H1 (cell line): ENCODE measurements around the gene SEMA4F. TPM values are rescaled to one million over a fixed set of nuclear protein-coding genes. Genes with fewer than 3 reads are reported as not detected.

Experiments
- CTCF ChIA-PET: fragments of 300-600 bp; sonication (Branson Sonifier 250); formaldehyde crosslinking; loops from one replicate; lab custom pipeline; 2021; ENCODE audit not compliant: partially characterized antibody; lab: Charles Lee
- POLR2A ChIA-PET: fragments of 300-600 bp; sonication (Branson Sonifier 250); formaldehyde crosslinking; loops from one replicate; lab custom pipeline; 2021; ENCODE audit warnings: inconsistent platforms; ENCODE audit not compliant: partially characterized antibody; lab: Charles Lee
- DNase-seq, 2 experiments: peaks; one replicate each; pipeline versions ENCODE4 v3.0.0 to v3.0.0-alpha.2; 2010 to 2022; ENCODE audit warnings: low spot score in 2 of 2, low read depth in 1 of 2, mixed read lengths in 1 of 2
- FAIRE-seq: peaks from 2 replicates; lab custom pipeline; 2011; peaks lifted over from hg19 to GRCh38; lab: Jason Lieb, UNC
- H2AFZ ChIP-seq: 2 replicates; pipeline ENCODE4 v1.8.1; 2012; ENCODE audit warnings: low read length, inconsistent platforms
- H2AK5ac ChIP-seq: 2 replicates; pipeline ENCODE4 v1.6.1; 2013; ENCODE audit warnings: low read depth, low read length
- H2BK120ac ChIP-seq: replicated peaks from 2 replicates; pipeline ENCODE3; 2013; ENCODE audit warnings: low read depth, low read length, inconsistent platforms
- H2BK12ac ChIP-seq: 2 replicates; pipeline ENCODE4 v1.6.1; 2013; ENCODE audit warnings: low read depth, low read length
- H2BK15ac ChIP-seq: 2 replicates; pipeline ENCODE4 v1.6.1; 2013; ENCODE audit warnings: low read length
- H2BK20ac ChIP-seq: 2 replicates; pipeline ENCODE4 v1.6.1; 2013; ENCODE audit warnings: low read length
- H2BK5ac ChIP-seq: 2 replicates; pipeline ENCODE4 v1.6.1; 2013; ENCODE audit warnings: low read depth, low read length
- H3K14ac ChIP-seq: 2 replicates; pipeline ENCODE4 v1.6.1; 2013; ENCODE audit warnings: inconsistent platforms; ENCODE audit not compliant: insufficient read length
- H3K18ac ChIP-seq: 2 replicates; pipeline ENCODE4 v1.6.1; 2013; ENCODE audit warnings: low read length; ENCODE audit errors: extremely low read depth
- H3K23ac ChIP-seq: 2 replicates; pipeline ENCODE4 v1.6.1; 2013; ENCODE audit warnings: inconsistent platforms; ENCODE audit not compliant: insufficient read length
- H3K23me2 ChIP-seq: 2 replicates; pipeline ENCODE4 v1.6.1; 2013; ENCODE audit warnings: low read depth, low read length
- H3K27ac ChIP-seq: 2 replicates; pipeline ENCODE4 v1.6.1; 2011; ENCODE audit warnings: low read depth, low read length, inconsistent platforms
- H3K27me3 ChIP-seq, 4 experiments: replicated peaks in 1 of 4; 1 replicate in 1 of 4; 2 replicates in 3 of 4; pipeline versions ENCODE4 v1.6.1 to v1.8.1; 2011 to 2013; ENCODE audit warnings: low read length in 3 of 4, mild to moderate bottlenecking in 3 of 4, inconsistent platforms in 2 of 4, mixed read lengths in 2 of 4, moderate library complexity in 1 of 4; ENCODE audit not compliant: control insufficient read depth in 3 of 4, insufficient read depth in 3 of 4; ENCODE audit errors: extremely low read depth in 1 of 4
- H3K36me3 ChIP-seq, 4 experiments: 2 replicates each; pipeline versions ENCODE4 v1.6.1 to v1.8.1; 2011 to 2013; ENCODE audit warnings: mild to moderate bottlenecking in 4 of 4, low read length in 3 of 4, moderate library complexity in 2 of 4, control low read depth in 1 of 4, inconsistent platforms in 1 of 4; ENCODE audit not compliant: insufficient read depth in 4 of 4, control insufficient read depth in 2 of 4
- H3K4ac ChIP-seq: replicated peaks from 2 replicates; pipeline ENCODE3; 2013; ENCODE audit warnings: low read length, low read depth, mixed read lengths, inconsistent platforms; ENCODE audit not compliant: insufficient read length
- H3K4me1 ChIP-seq, 4 experiments: replicated peaks in 1 of 4; 1 replicate in 1 of 4; 2 replicates in 3 of 4; pipeline versions ENCODE4 v1.6.1 to v1.8.1; 2011 to 2013; ENCODE audit warnings: low read length in 3 of 4, inconsistent platforms in 2 of 4, mixed read lengths in 1 of 4; ENCODE audit not compliant: insufficient read depth in 4 of 4, control insufficient read depth in 3 of 4
- H3K4me2 ChIP-seq, 2 experiments: 2 replicates each; pipeline versions ENCODE4 v1.6.1 to v1.8.1; 2011 to 2013; ENCODE audit warnings: low read depth in 2 of 2, low read length in 2 of 2, control low read depth in 1 of 2, inconsistent platforms in 1 of 2, mild to moderate bottlenecking in 1 of 2; ENCODE audit not compliant: insufficient read depth in 1 of 2
- H3K4me3 ChIP-seq, 4 experiments: fragments of 200-600, 300-600 bp in 1 of 4; sonication (generic), shearing (Covaris generic), sonication (Bioruptor Twin) in 1 of 4; 2 replicates each; pipeline versions ENCODE4 v1.5.1 to v1.8.1; 2011 to 2016; ENCODE audit warnings: low read length in 4 of 4, low read depth in 3 of 4, control low read depth in 2 of 4, inconsistent platforms in 2 of 4, mild to moderate bottlenecking in 2 of 4, mixed read lengths in 1 of 4, moderate library complexity in 1 of 4; ENCODE audit not compliant: insufficient read depth in 2 of 4; ENCODE audit errors: extremely low read depth in 1 of 4
- H3K56ac ChIP-seq: replicated peaks from 2 replicates; pipeline ENCODE3; 2013; ENCODE audit warnings: low read depth, mild to moderate bottlenecking, mixed read lengths, low read length, inconsistent platforms; ENCODE audit not compliant: insufficient read length
- H3K79me1 ChIP-seq: 2 replicates; pipeline ENCODE4 v1.6.1; 2013; ENCODE audit warnings: low read depth, low read length, control low read depth
- H3K79me2 ChIP-seq, 2 experiments: 2 replicates each; pipeline versions ENCODE4 v1.6.1 to v1.8.1; 2012 to 2013; ENCODE audit warnings: low read length in 2 of 2, mild to moderate bottlenecking in 2 of 2, inconsistent platforms in 1 of 2; ENCODE audit not compliant: insufficient read depth in 2 of 2, control insufficient read depth in 1 of 2
- H3K9ac ChIP-seq, 4 experiments: replicated peaks in 1 of 4; 1 replicate in 1 of 4; 2 replicates in 3 of 4; pipeline versions ENCODE4 v1.6.1 to v1.8.1; 2011 to 2013; ENCODE audit warnings: low read depth in 3 of 4, low read length in 3 of 4, control low read depth in 2 of 4, mild to moderate bottlenecking in 2 of 4, moderate library complexity in 2 of 4, inconsistent platforms in 1 of 4; ENCODE audit errors: extremely low read depth in 1 of 4
- H3K9me3 ChIP-seq, 2 experiments: 2 replicates each; pipeline versions ENCODE4 v1.6.1 to v1.8.1; 2012 to 2013; ENCODE audit warnings: mild to moderate bottlenecking in 2 of 2, moderate library complexity in 2 of 2, control low read depth in 1 of 2, inconsistent platforms in 1 of 2, low read depth in 1 of 2, low read length in 1 of 2, mixed read lengths in 1 of 2; ENCODE audit not compliant: insufficient read depth in 2 of 2
- H4K20me1 ChIP-seq, 2 experiments: replicated peaks in 1 of 2; 2 replicates each; pipeline versions ENCODE3 to v1.8.1; 2011 to 2013; ENCODE audit warnings: inconsistent platforms in 2 of 2, low read length in 2 of 2, mild to moderate bottlenecking in 1 of 2; ENCODE audit not compliant: insufficient read depth in 2 of 2, control insufficient read depth in 1 of 2
- H4K5ac ChIP-seq: 2 replicates; pipeline ENCODE4 v1.6.1; 2013; ENCODE audit warnings: low read length, low read depth, mixed read lengths, inconsistent platforms; ENCODE audit not compliant: insufficient read length
- H4K8ac ChIP-seq: 2 replicates; pipeline ENCODE4 v1.8.0; 2013; ENCODE audit warnings: mild to moderate bottlenecking, moderate library complexity, low read length, inconsistent platforms; ENCODE audit not compliant: insufficient read depth; ENCODE audit errors: extremely low read depth
- H4K91ac ChIP-seq: replicated peaks from 2 replicates; pipeline ENCODE3; 2013; ENCODE audit warnings: low read length, mixed read lengths, inconsistent platforms; ENCODE audit not compliant: insufficient read length
- BRCA1 ChIP-seq: IDR thresholded peaks from 2 replicates; pipeline ENCODE4 v1.6.1; 2012; ENCODE audit warnings: low read depth, low read length, improper control_type of control experiment
- CBX5 ChIP-seq: fragments of 300-800, 300-1000 bp; sonication (generic); IDR thresholded peaks from 2 replicates; pipeline ENCODE4 v1.7.1; 2016; ENCODE audit warnings: antibody characterized with exemption, low read length, low read depth
- CBX8 ChIP-seq: fragments of 300-800, 300-1000 bp; sonication (generic); IDR thresholded peaks from 2 replicates; pipeline ENCODE4 v1.7.1; 2016; ENCODE audit warnings: low read depth, low read length, borderline replicate concordance
- CREB1 ChIP-seq: IDR thresholded peaks from 2 replicates; pipeline ENCODE4 v1.6.1; 2012; ENCODE audit warnings: inconsistent platforms
- E2F6 ChIP-seq: IDR thresholded peaks from 2 replicates; pipeline ENCODE4 v1.6.1; 2012; ENCODE audit warnings: inconsistent platforms
- FOSL1 ChIP-seq: IDR thresholded peaks from 2 replicates; pipeline ENCODE4 v1.6.1; 2011; ENCODE audit warnings: mild to moderate bottlenecking, low read depth, low read length, moderate library complexity; ENCODE audit not compliant: insufficient read depth
- KDM5A ChIP-seq: fragments of 200-600 bp; IDR thresholded peaks from 2 replicates; pipeline ENCODE4 v1.7.1; 2012; ENCODE audit warnings: mild to moderate bottlenecking, low read length, inconsistent platforms, mixed read lengths
- MAFK ChIP-seq: IDR thresholded peaks from 2 replicates; pipeline ENCODE4 v1.6.1; 2012; ENCODE audit warnings: low read depth, mild to moderate bottlenecking, improper control_type of control experiment, low read length
- POU5F1 ChIP-seq: IDR thresholded peaks from 2 replicates; pipeline ENCODE4 v1.6.1; 2011; ENCODE audit warnings: low read depth, mild to moderate bottlenecking, low read length, moderate library complexity
- RAD21 ChIP-seq, 2 experiments: IDR thresholded peaks in 1 of 2; conservative IDR thresholded peaks in 1 of 2; 2 replicates each; pipeline ENCODE4 v1.6.1; 2011; ENCODE audit warnings: low read depth in 2 of 2, low read length in 2 of 2, improper control_type of control experiment in 1 of 2, inconsistent platforms in 1 of 2, mild to moderate bottlenecking in 1 of 2, moderate library complexity in 1 of 2
- SP1 ChIP-seq: IDR thresholded peaks from 2 replicates; pipeline ENCODE4 v1.6.1; 2011; ENCODE audit warnings: low read depth, low read length
- TAF7 ChIP-seq: optimal IDR thresholded peaks from 2 replicates; pipeline ENCODE3; 2011; ENCODE audit warnings: low read depth, mild to moderate bottlenecking, inconsistent platforms, low read length, moderate library complexity, borderline replicate concordance
- TCF12 ChIP-seq: IDR thresholded peaks from 2 replicates; pipeline ENCODE4 v1.6.1; 2011; ENCODE audit warnings: low read depth, mild to moderate bottlenecking, low read length
- TEAD4 ChIP-seq: IDR thresholded peaks from 2 replicates; pipeline ENCODE4 v1.6.1; 2012; ENCODE audit warnings: low read depth, low read length, inconsistent platforms, mixed read lengths
- YY1 ChIP-seq: IDR thresholded peaks from 2 replicates; pipeline ENCODE4 v1.6.1; 2011; ENCODE audit warnings: low read depth, mild to moderate bottlenecking, low read length
- WGBS, 2 experiments: shearing (Covaris generic) in 1 of 2; methylation state at CpG; one replicate each; pipeline versions ENCODE4 v1.1.6 to v1.1.7; 2013 to 2015; ENCODE audit warnings: low lambda C conversion rate in 2 of 2, mixed read lengths in 2 of 2, inconsistent platforms in 1 of 2, low coverage in 1 of 2, missing lambda C conversion rate in 1 of 2; ENCODE audit not compliant: insufficient replicate concordance in 2 of 2, insufficient coverage in 1 of 2, insufficient read length in 1 of 2; ENCODE audit errors: extremely low coverage in 1 of 2, missing lambda C conversion rate in 1 of 2; 5-methylcytosine and 5-hydroxymethylcytosine counted together
- polyA plus RNA-seq, 7 experiments: library from polyadenylated mRNA; depleted of rRNA in 3 of 7; stranded (reverse) in 5 of 7; unstranded in 2 of 7; fragments of >200 nt in 5 of 7; fragments of 200-250 nt in 2 of 7; gene quantifications; 1 replicate in 5 of 7; 2 replicates in 1 of 7; 4 replicates in 1 of 7; pipeline versions ENCODE4 v1.2.1 to v1.2.3, GENCODE V29; 2011 to 2013; ENCODE audit warnings: missing spikeins in 2 of 7, mixed read lengths in 2 of 7
- total RNA-seq: library from RNA; stranded (reverse); fragmentation: NEBNext Ultra II Directional; extraction: Animal tissue kit (Norgen Biotek cat#: 25700); gene quantifications from 2 replicates; pipeline ENCODE4 v1.2.1, GENCODE V29; 2021

The SEMA4F gene
- total and polyA plus RNA-seq, 2 of the 8 experiments (the other 6 are each of a cell fraction or from before 2014, with no cell fraction given) = 3.3 to 3.4 TPM

GRCh38 chr2:74724496-74724895, 70.4 kb downstream of the SEMA4F start:
- no peak for DNase-seq
- no peak overlapping the region for H3K56ac ChIP-seq
- no peaks in the 10 kb centered on the region for H3K27me3 ChIP-seq
- H3K79me1 ChIP-seq = no peaks in the 10 kb centered on the region
- no peak overlapping the region for H3K14ac ChIP-seq
- H3K23me2 ChIP-seq = no peaks in the 10 kb centered on the region
- no peak overlapping the region for H3K18ac ChIP-seq
- H2BK20ac ChIP-seq = no peak overlapping the region
- H3K9ac ChIP-seq = no peak overlapping the region
- H3K9me3 ChIP-seq = no peaks in the 10 kb centered on the region; a peak in 1 of 4 replicates
- H3K4me2 ChIP-seq = no peak overlapping the region
- no peak overlapping the region for H2AK5ac ChIP-seq
- CTCF ChIA-PET = interaction anchor here (0.6 to 7.1 kb wide), 3 partner anchors 10 to 195 kb away, joined by 3 to 43 read pairs (median 3); no protein-coding TSS in a partner anchor
- no peak overlapping the region for H4K91ac ChIP-seq
- no peaks in the 10 kb centered on the region for H3K79me2 ChIP-seq
- H2BK120ac ChIP-seq = no peak overlapping the region
- H3K4me1 ChIP-seq = no peaks in the 10 kb centered on the region
- no peaks in the 10 kb centered on the region for H3K36me3 ChIP-seq
- no peak overlapping the region for H2BK5ac ChIP-seq
- no peak overlapping the region for H4K8ac ChIP-seq
- POLR2A ChIA-PET = no interaction called here
- no peak overlapping the region for H4K5ac ChIP-seq
- H2BK12ac ChIP-seq = no peak overlapping the region
- no peak overlapping the region for H2BK15ac ChIP-seq
- FAIRE-seq = no peak
- no peak overlapping the region for H3K4ac ChIP-seq
- H4K20me1 ChIP-seq = no peaks in the 10 kb centered on the region
- no peak overlapping the region for H2AFZ ChIP-seq
- no peak overlapping the region for H3K23ac ChIP-seq
- no peak overlapping the region for H3K27ac ChIP-seq
- H3K4me3 ChIP-seq = no peak overlapping the region
- WGBS, 2 experiments = 87% methylated on average over 4 of the region's 4 CpGs; no CpG with 5 or more reads in 1 of the 2 experiments
- no peak for TF ChIP-seq CREB1
- no peak for TF ChIP-seq YY1
- no peak for TF ChIP-seq E2F6
- TF ChIP-seq CBX8 = no peak
- TF ChIP-seq MAFK = no peak
- TF ChIP-seq RAD21 (IDR thresholded peaks at IDR 0.05 in 1 of 2, conservative IDR thresholded peaks at IDR 0.05 in 1 of 2; ENCODE audit: low read depth in 2 of 2, low read length in 2 of 2) = no peak
- no peak for TF ChIP-seq TCF12
- no peak for TF ChIP-seq SP1
- no peak for TF ChIP-seq TEAD4
- no peak for TF ChIP-seq POU5F1
- no peak for TF ChIP-seq KDM5A
- no peak for TF ChIP-seq BRCA1
- TF ChIP-seq FOSL1 = no peak
- no peak for TF ChIP-seq CBX5
- no peak for TF ChIP-seq TAF7
